Stimulated activated naive B cell treated with anti-CD40 and anti-IgM and Interleukin-4, amounts not matched to agents 10 μg/mL and 1 μg/mL and 100 μg/mL, for 72 hours (primary cell): ENCODE data around the gene MPV17.
"Not testable (repeated sequence)": the region's sequence is repeated elsewhere in the genome, so short reads cannot be mapped to it uniquely, and the experiment has no call there.

Experiments used
- ATAC-seq, 2 donors: fragments of 150-1000 bp; cut with Tn5 transposase; replicated peaks; 2 replicates each; pipeline ENCODE4 v1.10.0; 2021; ENCODE audit warnings: moderate library complexity in 1 of 2
- DNase-seq: peaks from one replicate; pipeline ENCODE4 v3.0.0; 2021
- H3K27ac Mint-ChIP-seq: one replicate; pipeline ENCODE4 v1.8.0; 2022; ENCODE audit warnings: mild to moderate bottlenecking, mixed read lengths
- H3K27me3 Mint-ChIP-seq, 2 donors: one replicate each; pipeline ENCODE4 v1.8.0; 2022; ENCODE audit warnings: mixed read lengths in 2 of 2
- H3K36me3 Mint-ChIP-seq, 2 donors: one replicate each; pipeline ENCODE4 v1.8.0; 2022; ENCODE audit warnings: mixed read lengths in 2 of 2, mild to moderate bottlenecking in 1 of 2
- H3K4me1 Mint-ChIP-seq, 2 donors: one replicate each; pipeline ENCODE4 v1.8.0; 2022; ENCODE audit warnings: mixed read lengths in 2 of 2, mild to moderate bottlenecking in 1 of 2
- H3K4me3 Mint-ChIP-seq, 2 donors: one replicate each; pipeline ENCODE4 v1.8.0; 2022; ENCODE audit warnings: mild to moderate bottlenecking in 2 of 2, mixed read lengths in 2 of 2, moderate library complexity in 1 of 2
- H3K9me3 Mint-ChIP-seq, 2 donors: one replicate each; pipeline ENCODE4 v1.8.0; 2022; ENCODE audit warnings: mixed read lengths in 2 of 2, mild to moderate bottlenecking in 1 of 2

Gene MPV17

DNA sequence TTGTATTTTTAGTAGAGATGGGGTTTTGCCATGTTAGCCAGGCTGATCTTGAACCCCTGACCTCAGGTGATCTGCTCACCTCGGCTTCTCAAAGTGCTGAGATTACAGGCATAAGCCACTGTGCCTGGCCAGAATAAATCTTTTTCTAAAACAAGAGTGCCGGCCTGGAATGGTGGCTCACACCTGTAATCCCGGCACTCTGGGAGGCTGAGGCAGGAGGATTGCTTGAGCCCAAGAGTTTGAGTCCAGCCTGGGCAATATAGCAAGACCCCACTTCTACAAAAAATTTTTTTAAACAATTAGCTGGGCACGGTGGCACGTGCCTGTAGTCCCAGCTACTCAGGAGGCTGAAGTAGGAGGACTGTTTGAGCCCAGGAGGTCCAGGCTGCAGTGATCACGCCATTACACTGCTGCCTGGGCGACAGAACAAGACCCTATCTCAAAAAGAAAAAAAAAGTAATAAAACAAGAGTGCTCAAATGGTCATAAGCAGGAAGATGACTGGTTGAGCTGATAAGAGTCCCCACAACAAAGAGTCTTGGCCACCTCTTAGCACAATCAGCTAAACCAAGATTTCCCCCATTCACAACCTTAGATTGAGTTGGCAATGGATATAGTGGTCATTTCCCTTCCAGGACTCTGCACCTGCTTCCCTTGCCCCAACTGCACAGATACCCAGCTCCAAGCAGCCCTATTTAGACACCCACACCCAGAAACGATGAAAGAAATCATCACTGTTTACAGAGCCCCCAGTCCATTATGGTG, 8.8 kb downstream of the MPV17 start:
- Mint-ChIP-seq H3K27ac (no peak overlapping the region), H3K4me1 (no peaks in the 10 kb centered on the region), H3K9me3 (no peaks in the 10 kb centered on the region), H3K4me3 (no peak overlapping the region), H3K27me3 (no peaks in the 10 kb centered on the region), H3K36me3 (peaks cover 32 to 48% of the 10 kb centered on the region in 2 donors)
- DNase-seq = no peak
- no peak for ATAC-seq

DNA sequence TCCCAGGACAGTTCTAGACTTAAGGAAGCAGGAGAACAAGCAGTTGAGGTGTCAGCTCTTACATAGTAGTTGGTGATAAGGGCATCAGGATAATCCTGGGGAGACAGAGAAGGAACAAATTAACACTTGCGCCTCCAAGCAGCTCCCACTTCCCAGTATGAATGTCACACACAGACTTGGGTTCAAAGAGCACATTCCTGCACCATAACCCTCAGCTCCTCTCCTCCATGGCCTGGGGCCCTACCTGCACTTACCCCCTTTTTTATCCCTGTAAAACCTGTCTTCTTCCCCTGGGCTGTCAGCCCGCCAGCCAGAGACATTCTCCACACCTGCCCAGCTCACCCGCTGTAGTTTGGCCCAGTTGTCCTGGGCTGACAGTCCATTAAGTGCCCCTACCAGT, 10.7 kb downstream of the MPV17 start:
- DNase-seq (no peak), ATAC-seq (no peak)
- Mint-ChIP-seq H3K4me1 (peaks cover 1 to 3% of the 10 kb centered on the region in 2 donors), H3K36me3 (peaks cover 36 to 52% of the 10 kb centered on the region in 2 donors), H3K27ac (peak overlapping the region; percentile 68), H3K4me3 (no peak overlapping the region), H3K9me3 (no peaks in the 10 kb centered on the region), H3K27me3 (peaks cover 2 to 3% of the 10 kb centered on the region in 2 donors)

GRCh38 chr2:27309651-27310050, 13.2 kb downstream of the MPV17 start:
- ATAC-seq (no peak), DNase-seq (no peak)
- Mint-ChIP-seq H3K4me3 (no peak overlapping the region), H3K36me3 (peaks cover 31 to 39% of the 10 kb centered on the region in 2 donors), H3K4me1 (peaks cover 5 to 15% of the 10 kb centered on the region in 2 donors), H3K9me3 (no peaks in the 10 kb centered on the region), H3K27me3 (peaks cover 19 to 28% of the 10 kb centered on the region in 2 donors), H3K27ac (no peak overlapping the region)

DNA sequence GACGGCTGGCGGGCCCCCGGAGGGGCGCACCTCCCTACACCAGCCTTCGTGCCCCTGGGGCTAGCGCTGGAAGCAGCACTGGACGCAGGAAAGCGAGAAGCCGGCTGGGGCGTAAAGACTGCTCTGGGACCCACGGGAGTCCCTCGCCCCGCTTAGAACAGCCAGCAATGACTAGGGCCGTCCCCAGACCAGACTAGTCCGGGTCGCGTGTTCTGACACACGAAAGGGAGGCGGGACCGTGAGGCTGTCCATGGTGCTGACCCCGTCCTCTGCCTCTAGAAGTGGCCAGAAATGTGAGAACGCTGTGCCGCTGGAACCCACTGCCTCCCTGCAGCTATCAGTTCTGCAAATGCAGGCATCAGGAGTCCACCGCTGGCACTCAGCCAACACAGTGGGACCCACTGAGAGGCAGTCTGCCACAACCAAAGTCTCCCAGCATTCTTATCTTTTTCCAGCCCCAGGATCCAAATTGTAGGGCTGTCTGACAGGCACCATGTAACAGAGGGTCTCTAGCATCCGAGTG, 14.5 kb downstream of the MPV17 start, which contains the start of gene UCN:
UCN (minus strand) TSS at position 87 of the 523 bp plus-strand sequence. CDS start 550 bp downstream, outside the sequence.
- Mint-ChIP-seq H3K27ac (no peak within 1 kb of the TSS), H3K4me3 (peak within 1 kb of the TSS; percentile 69 to 78), H3K27me3 (peaks cover 24 to 32% of the 10 kb centered on the region in 2 donors), H3K9me3 (no peaks in the 10 kb centered on the region), H3K36me3 (peaks cover 30 to 39% of the 10 kb centered on the region in 2 donors), H3K4me1 (peaks cover 5 to 15% of the 10 kb centered on the region in 2 donors)
- ATAC-seq (no peak), DNase-seq (no peak)

- DNase-seq (no peak), ATAC-seq (no peak)
- H3K36me3 Mint-ChIP-seq = peaks cover 26 to 35% of the 10 kb centered on the region in 2 donors
- H3K9me3 Mint-ChIP-seq = no peaks in the 10 kb centered on the region
- H3K4me1 Mint-ChIP-seq = peaks cover 7 to 15% of the 10 kb centered on the region in 2 donors
- H3K27ac Mint-ChIP-seq = no peak overlapping the region
- H3K27me3 Mint-ChIP-seq = peaks cover 24 to 32% of the 10 kb centered on the region in 2 donors
- H3K4me3 Mint-ChIP-seq = no peak overlapping the region
Measured at GRCh38 chr2:27307545-27308358, 15.1 kb downstream of the MPV17 start.

DNA sequence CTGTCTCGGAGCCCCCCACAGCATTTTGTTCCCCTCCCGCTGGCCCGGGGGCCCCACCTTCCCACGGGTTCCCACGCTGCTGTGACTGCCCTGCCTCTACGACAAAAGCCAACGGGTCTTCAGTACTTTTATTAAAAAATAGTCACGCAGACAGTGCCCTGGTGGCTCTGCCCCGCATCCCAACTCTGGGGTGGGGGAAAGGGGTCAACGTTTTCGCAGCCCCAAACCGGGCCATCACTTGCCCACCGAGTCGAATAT, 15.7 kb downstream of the MPV17 start:
- ATAC-seq (no peak), DNase-seq (no peak)
- peaks cover 7 to 15% of the 10 kb centered on the region in 2 donors for H3K4me1 Mint-ChIP-seq
- H3K9me3 Mint-ChIP-seq = no peaks in the 10 kb centered on the region
- H3K36me3 Mint-ChIP-seq = peaks cover 22 to 30% of the 10 kb centered on the region in 2 donors
- peak overlapping the region; percentile 69 to 78 for H3K4me3 Mint-ChIP-seq
- H3K27me3 Mint-ChIP-seq = peaks cover 24 to 32% of the 10 kb centered on the region in 2 donors
- no peak overlapping the region for H3K27ac Mint-ChIP-seq

DNA sequence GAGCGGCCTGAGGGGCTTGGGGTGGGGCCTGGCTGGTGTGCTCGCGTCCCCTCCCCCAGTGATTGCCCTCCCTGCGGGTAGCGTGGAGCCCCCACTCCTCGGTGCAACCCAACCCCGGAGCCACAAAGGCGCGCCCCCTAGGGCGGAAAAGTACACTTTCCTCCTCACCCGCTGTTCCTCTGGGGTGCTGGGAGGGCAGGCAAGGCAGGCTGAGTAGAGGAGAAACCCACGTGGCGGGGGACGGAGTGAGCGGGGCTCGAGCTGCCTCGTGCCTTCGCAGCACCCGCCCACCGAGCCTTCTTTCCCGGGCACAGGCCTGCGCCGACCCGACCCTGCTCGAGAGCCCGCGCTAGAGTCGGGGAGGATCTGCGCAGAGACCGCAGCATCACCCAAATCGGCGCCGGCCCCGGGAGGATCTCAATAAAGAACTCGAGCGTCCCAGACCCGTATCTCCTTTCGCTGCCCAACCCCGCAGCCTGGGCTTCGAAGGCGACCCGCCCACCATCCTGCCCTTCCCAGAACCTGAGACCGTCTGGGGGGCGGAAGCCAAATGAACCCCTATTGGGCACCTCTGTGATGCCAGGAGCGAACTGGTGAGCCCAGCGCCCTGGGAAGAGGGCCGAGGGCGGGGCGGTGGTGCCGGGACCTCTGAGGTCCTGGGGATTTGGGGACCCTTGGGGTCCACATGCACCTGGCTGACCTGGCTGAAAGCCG, 16.2 kb downstream of the MPV17 start:
- Mint-ChIP-seq H3K27ac (no peak overlapping the region), H3K4me3 (peak overlapping the region; percentile 69 to 78), H3K4me1 (peaks cover 7 to 15% of the 10 kb centered on the region in 2 donors), H3K9me3 (no peaks in the 10 kb centered on the region), H3K36me3 (peaks cover 18 to 28% of the 10 kb centered on the region in 2 donors), H3K27me3 (peaks cover 24 to 32% of the 10 kb centered on the region in 2 donors)
- DNase-seq = peak; percentile 16
- peak; percentile 53 to 58 for ATAC-seq

DNA sequence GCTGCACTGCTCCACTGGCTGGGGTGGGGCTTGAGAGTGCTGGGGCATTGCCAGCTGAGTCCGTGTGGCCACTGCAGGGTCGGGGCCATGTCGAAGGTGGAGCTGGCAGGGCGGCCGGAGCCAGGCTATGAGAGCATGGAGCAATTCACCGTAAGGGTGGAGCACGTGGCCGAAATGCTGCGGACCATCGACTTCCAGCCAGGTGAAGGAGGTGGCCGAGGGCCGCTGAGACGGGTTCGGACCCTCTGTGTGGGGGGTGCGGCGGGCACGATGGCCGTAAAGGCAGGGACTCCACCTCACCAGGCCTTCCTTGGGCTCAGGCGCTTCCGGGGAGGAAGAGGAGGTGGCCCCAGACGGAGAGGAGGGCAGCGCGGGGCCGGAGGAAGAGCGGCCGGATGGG, 16.8 kb downstream of the MPV17 start:
- DNase-seq = no peak
- Mint-ChIP-seq H3K36me3 (peaks cover 13 to 22% of the 10 kb centered on the region in 2 donors), H3K9me3 (no peaks in the 10 kb centered on the region), H3K27ac (no peak overlapping the region), H3K4me1 (peaks cover 7 to 15% of the 10 kb centered on the region in 2 donors), H3K4me3 (peak overlapping the region; percentile 69 to 78), H3K27me3 (peaks cover 24 to 32% of the 10 kb centered on the region in 2 donors)
- ATAC-seq = peak in 1 of 2 donors; percentile 19

DNA sequence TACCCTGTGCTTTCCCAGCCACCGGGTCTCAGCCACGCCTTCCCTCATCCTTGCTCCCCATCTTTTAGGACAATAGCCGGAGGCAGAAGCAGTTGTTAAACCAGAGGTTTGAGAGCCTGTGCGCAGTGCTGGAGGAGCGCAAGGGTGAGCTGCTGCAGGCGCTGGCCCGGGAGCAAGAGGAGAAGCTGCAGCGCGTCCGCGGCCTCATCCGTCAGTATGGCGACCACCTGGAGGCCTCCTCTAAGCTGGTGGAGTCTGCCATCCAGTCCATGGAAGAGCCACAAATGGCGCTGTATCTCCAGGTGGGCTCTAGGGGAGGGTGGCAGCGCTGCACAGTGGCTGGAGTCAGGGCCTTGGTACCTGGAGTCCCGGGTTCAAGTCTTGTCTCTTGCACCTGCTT, 17.4 kb downstream of the MPV17 start:
- Mint-ChIP-seq H3K9me3 (no peaks in the 10 kb centered on the region), H3K36me3 (peaks cover 13 to 19% of the 10 kb centered on the region in 2 donors), H3K4me3 (peak overlapping the region in 1 of 2 donors; percentile 4), H3K4me1 (peaks cover 7 to 15% of the 10 kb centered on the region in 2 donors), H3K27ac (no peak overlapping the region), H3K27me3 (peaks cover 24 to 32% of the 10 kb centered on the region in 2 donors)
- ATAC-seq (no peak), DNase-seq (no peak)

DNA sequence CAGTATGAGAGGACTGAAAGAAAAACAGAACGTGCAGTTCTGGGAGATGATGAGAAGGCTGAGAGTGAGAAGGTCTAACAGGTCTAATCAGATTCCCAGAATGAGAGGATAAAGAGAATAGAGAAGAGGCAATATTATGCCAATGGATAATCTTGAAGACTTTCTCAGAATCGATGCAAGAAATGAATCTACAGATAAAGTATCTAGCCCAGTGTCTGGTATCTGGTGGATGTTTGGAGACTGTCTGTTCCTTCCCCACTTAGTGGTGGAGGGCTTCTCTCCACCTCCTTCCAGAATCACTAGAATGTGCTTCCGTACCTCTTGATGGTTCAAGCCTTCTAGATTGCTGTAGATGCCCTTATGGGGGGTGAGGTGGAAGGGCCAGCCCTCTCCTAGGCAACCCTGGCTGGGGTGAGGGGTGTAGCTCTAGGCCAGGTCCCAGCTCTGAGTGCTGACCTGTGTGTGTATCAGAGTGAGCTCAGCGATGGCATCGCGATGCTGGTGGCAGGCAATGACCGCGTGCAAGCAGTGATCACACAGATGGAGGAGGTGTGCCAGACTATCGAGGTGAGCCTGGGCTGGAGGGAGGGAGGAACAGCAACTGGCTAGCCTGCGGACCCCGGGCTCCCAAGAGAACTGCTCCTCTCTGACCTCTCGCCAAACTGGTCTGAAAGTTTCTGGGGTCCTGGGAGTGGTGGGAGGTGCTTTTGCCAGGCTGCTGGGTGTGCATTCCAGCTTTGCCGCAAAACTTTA, 18.2 kb downstream of the MPV17 start:
- Mint-ChIP-seq H3K4me1 (peaks cover 7 to 15% of the 10 kb centered on the region in 2 donors), H3K27me3 (peaks cover 24 to 32% of the 10 kb centered on the region in 2 donors), H3K27ac (no peak overlapping the region), H3K36me3 (peaks cover 10 to 12% of the 10 kb centered on the region in 2 donors), H3K4me3 (no peak overlapping the region), H3K9me3 (no peaks in the 10 kb centered on the region)
- ATAC-seq = no peak
- DNase-seq = no peak

GRCh38 chr2:27303093-27304025, 19.5 kb downstream of the MPV17 start:
- Mint-ChIP-seq H3K36me3 (peaks cover 0 to 1% of the 10 kb centered on the region in 2 donors), H3K27ac (no peak overlapping the region), H3K4me3 (peak overlapping the region; percentile 56 to 67), H3K27me3 (peaks cover 30 to 41% of the 10 kb centered on the region in 2 donors), H3K9me3 (no peaks in the 10 kb centered on the region), H3K4me1 (peaks cover 7 to 15% of the 10 kb centered on the region in 2 donors)
- DNase-seq (no peak), ATAC-seq (peak; percentile 60 to 67)

DNA sequence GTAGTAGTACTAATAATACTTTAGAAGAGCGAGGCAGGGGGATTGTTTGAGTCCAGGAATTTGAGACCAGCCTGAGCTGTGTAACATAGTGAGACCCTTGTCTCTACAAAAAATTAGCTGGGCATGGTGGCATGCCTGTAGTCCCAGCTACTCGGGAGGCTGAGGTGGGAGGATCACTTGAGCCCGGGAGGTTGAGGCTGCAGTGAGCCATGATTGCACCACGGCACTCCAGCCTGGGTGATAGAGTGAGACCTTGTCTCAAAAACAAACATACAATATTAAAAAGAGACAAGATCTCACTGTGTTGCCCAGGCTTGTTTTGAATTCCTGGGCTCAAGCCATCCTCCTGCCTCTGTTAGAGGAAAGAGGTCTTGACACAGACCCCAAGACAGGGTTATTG, 22.3 kb downstream of the MPV17 start:
- not testable (repeated sequence) for H3K4me1 Mint-ChIP-seq, H3K9me3 Mint-ChIP-seq, DNase-seq, ATAC-seq, H3K27ac Mint-ChIP-seq, H3K36me3 Mint-ChIP-seq, H3K4me3 Mint-ChIP-seq
- H3K27me3 Mint-ChIP-seq = peaks cover 23 to 31% of the 10 kb centered on the region in 2 donors
